ENCODE data around the gene ZMYND8.

GRCh38 chr20:47405775-47406325 lies 49.4 kb upstream of the ZMYND8 start:
- no peak for TF ChIP-seq CTCF (IDR thresholded peaks at IDR 0.05; ENCODE audit: low read length)
- no peak for TF ChIP-seq EZH2 (IDR thresholded peaks at IDR 0.05; ENCODE audit: borderline replicate concordance, low read length)

Data from OCI-LY1 (cell line).